Parathyroid adenoma (tissue), 2 donors: ENCODE data around the gene PRR20G.

ENCODE experiments used
- H2AFZ ChIP-seq: fragments of 300-600 bp; sonication (generic); one replicate; pipeline ENCODE4 v1.7.0; 2017; ENCODE audit warnings: antibody characterized with exemption, mild to moderate bottlenecking
- H3K27ac ChIP-seq: fragments of 300-600 bp; sonication (generic); one replicate; pipeline ENCODE4 v1.7.0; 2017
- H3K27me3 ChIP-seq: fragments of 300-600 bp; sonication (generic); one replicate; pipeline ENCODE4 v1.7.0; 2017; ENCODE audit warnings: low read length; ENCODE audit not compliant: control insufficient read depth, insufficient read depth
- H3K36me3 ChIP-seq: fragments of 300-600 bp; sonication (generic); one replicate; pipeline ENCODE4 v1.7.0; 2017; ENCODE audit warnings: low read length; ENCODE audit not compliant: control insufficient read depth, insufficient read depth
- H3K4me1 ChIP-seq: fragments of 300-600 bp; sonication (generic); one replicate; pipeline ENCODE4 v1.7.0; 2017; ENCODE audit warnings: control low read depth
- H3K4me2 ChIP-seq: fragments of 300-600 bp; sonication (generic); one replicate; pipeline ENCODE4 v1.7.0; 2017; ENCODE audit warnings: low read length
- H3K4me3 ChIP-seq: fragments of 300-600 bp; sonication (generic); one replicate; pipeline ENCODE4 v1.7.0; 2017; ENCODE audit warnings: low read depth, low read length
- H3K79me2 ChIP-seq: fragments of 300-600 bp; sonication (generic); one replicate; pipeline ENCODE4 v1.7.0; 2017; ENCODE audit warnings: control low read depth
- H3K9ac ChIP-seq: fragments of 300-600 bp; sonication (generic); one replicate; pipeline ENCODE4 v1.7.0; 2017; ENCODE audit warnings: mild to moderate bottlenecking
- H3K9me3 ChIP-seq: fragments of 300-600 bp; sonication (generic); one replicate; pipeline ENCODE4 v1.7.0; 2017; ENCODE audit warnings: low read length; ENCODE audit not compliant: control insufficient read depth
- TF ChIP-seq, protein P1 (sequence below): fragments of 300-600 bp; sonication (generic); IDR thresholded peaks from one replicate; pipeline ENCODE4 v1.7.0; 2017; ENCODE audit warnings: antibody characterized with exemption, mild to moderate bottlenecking
- donor health status: primary hyperparathyroidism.

Gene PRR20G

DNA sequence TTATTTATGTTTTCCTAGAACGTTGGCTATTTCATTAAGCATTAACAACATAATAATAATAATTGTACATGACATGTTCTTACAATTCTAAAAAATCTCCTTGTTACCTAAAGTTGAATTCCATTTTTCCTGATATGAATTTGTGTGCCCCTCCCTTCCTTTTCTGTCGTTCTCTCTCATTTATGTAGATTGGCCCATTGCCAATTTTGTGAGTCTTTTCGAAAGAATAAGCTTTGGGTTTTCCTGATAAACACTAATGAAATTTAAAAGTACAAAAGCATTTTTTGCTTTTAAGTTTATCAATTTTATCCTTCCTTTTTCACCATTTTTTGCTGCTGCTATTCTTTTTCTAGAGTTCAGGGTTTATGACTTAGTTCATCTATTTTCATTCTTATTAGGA is 50.0 kb downstream of the PRR20G start:
- Histone ChIP-seq H3K4me2 (no peak overlapping the region), H3K27ac (no peak overlapping the region), H3K9ac (no peak overlapping the region), H3K4me3 (no peak overlapping the region), H3K9me3 (no peaks in the 10 kb centered on the region), H3K27me3 (no peaks in the 10 kb centered on the region), H3K4me1 (peaks cover 3% of the 10 kb centered on the region), H3K79me2 (no peaks in the 10 kb centered on the region), H3K36me3 (no peaks in the 10 kb centered on the region), H2AFZ (no peak overlapping the region)
- TF ChIP-seq, protein P1, sequence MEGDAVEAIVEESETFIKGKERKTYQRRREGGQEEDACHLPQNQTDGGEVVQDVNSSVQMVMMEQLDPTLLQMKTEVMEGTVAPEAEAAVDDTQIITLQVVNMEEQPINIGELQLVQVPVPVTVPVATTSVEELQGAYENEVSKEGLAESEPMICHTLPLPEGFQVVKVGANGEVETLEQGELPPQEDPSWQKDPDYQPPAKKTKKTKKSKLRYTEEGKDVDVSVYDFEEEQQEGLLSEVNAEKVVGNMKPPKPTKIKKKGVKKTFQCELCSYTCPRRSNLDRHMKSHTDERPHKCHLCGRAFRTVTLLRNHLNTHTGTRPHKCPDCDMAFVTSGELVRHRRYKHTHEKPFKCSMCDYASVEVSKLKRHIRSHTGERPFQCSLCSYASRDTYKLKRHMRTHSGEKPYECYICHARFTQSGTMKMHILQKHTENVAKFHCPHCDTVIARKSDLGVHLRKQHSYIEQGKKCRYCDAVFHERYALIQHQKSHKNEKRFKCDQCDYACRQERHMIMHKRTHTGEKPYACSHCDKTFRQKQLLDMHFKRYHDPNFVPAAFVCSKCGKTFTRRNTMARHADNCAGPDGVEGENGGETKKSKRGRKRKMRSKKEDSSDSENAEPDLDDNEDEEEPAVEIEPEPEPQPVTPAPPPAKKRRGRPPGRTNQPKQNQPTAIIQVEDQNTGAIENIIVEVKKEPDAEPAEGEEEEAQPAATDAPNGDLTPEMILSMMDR = no peak

DNA sequence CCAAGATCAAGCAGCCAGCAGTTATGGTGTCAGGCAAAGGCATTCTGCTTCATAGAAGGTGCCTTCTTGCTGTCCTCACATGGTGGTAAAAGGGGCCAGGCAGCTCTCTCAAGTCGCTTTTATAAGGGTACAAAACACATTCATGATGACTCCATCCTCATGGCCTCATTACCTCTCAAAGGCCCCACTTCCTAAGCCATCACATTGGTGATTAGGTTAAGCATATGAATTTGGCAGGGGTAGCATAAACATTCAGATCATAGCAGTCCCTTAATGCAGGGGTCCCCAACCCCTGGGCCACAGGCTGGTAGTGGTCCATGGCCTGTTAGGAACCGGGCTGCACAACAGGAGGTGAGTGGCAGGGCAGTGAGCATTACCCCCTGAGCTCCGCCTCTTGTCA is 52.1 kb downstream of the PRR20G start:
- Histone ChIP-seq H3K36me3 (no peaks in the 10 kb centered on the region), H3K4me2 (no peak overlapping the region), H3K27ac (no peak overlapping the region), H3K4me3 (no peak overlapping the region), H3K79me2 (no peaks in the 10 kb centered on the region), H2AFZ (no peak overlapping the region), H3K9me3 (no peaks in the 10 kb centered on the region), H3K27me3 (no peaks in the 10 kb centered on the region), H3K9ac (no peak overlapping the region), H3K4me1 (peaks cover 3% of the 10 kb centered on the region)
- TF ChIP-seq, protein P1 = no peak

- Histone ChIP-seq H2AFZ (no peak overlapping the region), H3K27me3 (no peaks in the 10 kb centered on the region), H3K79me2 (no peaks in the 10 kb centered on the region), H3K4me1 (peaks cover 3% of the 10 kb centered on the region), H3K27ac (no peak overlapping the region), H3K4me3 (no peak overlapping the region), H3K9ac (no peak overlapping the region), H3K9me3 (no peaks in the 10 kb centered on the region), H3K36me3 (no peaks in the 10 kb centered on the region), H3K4me2 (no peak overlapping the region)
- TF ChIP-seq, protein P1 = no peak
Observed at GRCh38 chr3:127234778-127235177, 53.1 kb downstream of the PRR20G start.
